Panc1 (cell line): ENCODE data around the gene ARSG.

Experiments
- CTCF ChIP-seq: fragments of 450-650 bp; IDR thresholded peaks from 2 replicates; pipeline ENCODE4 v1.5.1; 2017; ENCODE audit warnings: mild to moderate bottlenecking
- SIN3A ChIP-seq: IDR thresholded peaks from 2 replicates; pipeline ENCODE4 v1.6.1; 2012; ENCODE audit warnings: low read depth, mild to moderate bottlenecking, low read length, moderate library complexity, borderline replicate concordance; ENCODE audit not compliant: insufficient read depth
- TCF7L2 ChIP-seq: IDR thresholded peaks from 2 replicates; pipeline ENCODE4 v1.6.1; 2011; ENCODE audit warnings: mild to moderate bottlenecking, low read depth, low read length, inconsistent platforms

- TF ChIP-seq CTCF (no peak), SIN3A (no peak), TCF7L2 (no peak)
Measured at GRCh38 chr17:68450801-68451200, 159.5 kb downstream of the ARSG start.
